Hepatic stellate cell (primary cell): ENCODE measurements around the gene INCA1.

ENCODE experiments used
- DNase-seq: peaks from one replicate; pipeline ENCODE4 v3.0.0; 2011; ENCODE audit warnings: low spot score

The INCA1 gene

DNA sequence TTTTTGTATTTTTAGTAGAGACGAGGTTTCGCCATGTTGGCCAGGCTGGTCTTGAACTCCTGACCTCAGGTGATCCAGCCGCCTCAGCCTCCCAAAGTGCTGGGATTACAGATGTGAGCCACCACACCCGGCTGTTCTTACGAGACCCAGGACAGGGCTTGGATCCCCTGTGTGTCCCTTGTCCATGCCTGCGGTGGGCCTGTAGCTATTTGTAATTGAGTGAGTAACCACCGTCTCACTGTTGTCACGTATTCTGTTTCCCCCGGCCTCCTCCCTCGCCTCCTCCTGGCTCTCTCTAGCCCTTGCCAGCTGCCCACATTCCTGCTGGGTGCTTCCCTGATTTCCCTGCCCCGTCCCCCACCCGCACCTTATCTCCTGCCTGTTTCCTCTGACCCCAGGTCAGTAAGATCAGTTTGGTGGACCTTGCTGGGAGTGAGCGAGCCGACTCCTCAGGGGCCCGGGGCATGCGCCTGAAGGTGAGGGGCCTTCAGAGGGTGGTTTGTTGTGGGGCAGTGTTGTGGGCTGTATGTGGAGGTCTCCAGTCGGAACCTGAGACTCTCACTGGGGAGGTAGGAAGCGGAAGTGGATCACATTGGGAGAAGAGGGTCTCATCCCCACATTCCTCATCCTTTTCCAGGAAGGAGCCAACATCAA lies 6.0 kb upstream of the INCA1 start:
- DNase-seq, result no peak

GRCh38 chr17:5002121-5002788 lies 4.9 kb upstream of the INCA1 start:
- no peak for DNase-seq

GRCh38 chr17:5000237-5000639 lies 2.9 kb upstream of the INCA1 start:
- DNase-seq, result peak; percentile 55

DNA sequence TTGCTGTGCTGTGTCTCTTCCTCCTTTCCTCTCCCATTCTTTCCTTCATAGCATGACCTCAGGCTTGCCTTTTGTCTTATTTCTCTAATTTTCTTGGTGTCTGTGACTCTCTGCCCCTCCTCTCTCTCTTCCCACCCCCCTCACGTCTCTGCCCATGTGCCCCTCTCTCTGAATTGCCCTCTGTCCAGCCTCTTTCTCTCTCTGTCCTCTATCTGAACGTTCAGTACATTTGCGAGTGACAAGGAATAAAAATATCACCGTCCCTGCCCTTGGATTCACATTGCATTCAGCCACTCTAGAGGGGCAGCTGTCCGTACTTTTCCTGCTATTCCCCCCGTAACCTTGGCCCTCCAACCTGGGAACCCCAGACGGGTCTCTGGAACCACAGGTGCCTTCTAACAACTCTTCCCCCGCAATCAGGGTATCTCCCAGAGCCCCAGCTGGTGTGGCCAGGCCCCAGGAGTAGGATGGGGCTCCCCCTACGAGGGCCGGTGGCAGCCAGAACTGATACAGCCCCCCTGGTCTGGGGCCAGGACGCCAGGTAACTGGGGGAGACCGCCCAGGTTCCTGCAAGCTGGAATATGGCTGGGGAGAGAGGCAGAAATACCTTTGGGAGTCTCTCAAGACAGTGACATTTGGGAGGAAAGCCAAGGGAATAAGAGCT lies 2.2 kb upstream of the INCA1 start:
- DNase-seq, result no peak

GRCh38 chr17:4998732-4999429 lies 1.6 kb upstream of the INCA1 start:
- no peak for DNase-seq

DNA sequence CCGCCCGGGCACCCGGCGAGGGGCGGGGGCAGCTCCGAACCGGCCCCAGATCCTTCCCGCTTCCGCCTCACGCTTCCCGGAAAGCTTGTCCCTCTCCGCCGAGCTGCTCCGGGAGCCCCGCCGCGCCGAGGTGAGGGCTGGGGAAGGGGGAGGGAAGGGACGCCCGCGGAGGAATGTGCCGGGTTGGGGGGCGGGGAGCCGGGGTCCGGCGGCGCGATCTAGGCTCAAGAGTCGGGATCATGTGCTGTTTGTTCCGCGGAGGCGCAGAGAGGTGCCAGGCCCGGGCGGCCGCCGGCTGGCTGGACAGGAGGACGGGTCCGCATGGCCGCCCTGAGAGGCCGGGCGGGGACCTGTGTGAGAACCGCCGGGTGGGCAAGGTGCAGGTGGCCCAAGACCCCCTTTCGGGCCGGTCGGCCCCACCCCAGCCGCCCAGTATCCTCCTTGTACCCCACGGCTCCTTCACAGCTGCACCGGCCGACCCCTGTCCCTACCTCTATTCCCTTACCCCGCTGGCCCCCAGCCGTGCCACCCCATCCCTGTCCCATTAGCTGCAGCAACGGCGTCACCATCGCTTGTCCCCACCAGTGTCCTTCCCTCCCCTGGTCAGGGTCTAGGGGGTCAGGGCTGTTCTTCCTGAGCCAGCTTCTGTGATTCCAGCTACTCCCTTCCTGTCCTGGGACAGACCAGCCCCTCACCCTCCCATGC lies 857 bp upstream of the INCA1 start:
- DNase-seq, result peak; percentile 34

- DNase-seq, result peak; percentile 36
These were observed 3.2 kb downstream of the INCA1 start for GRCh38 chr17:4994081-4994595.

- DNase-seq, result peak; percentile 44
These were observed 9.4 kb downstream of the INCA1 start for GRCh38 chr17:4987767-4988567.

DNA sequence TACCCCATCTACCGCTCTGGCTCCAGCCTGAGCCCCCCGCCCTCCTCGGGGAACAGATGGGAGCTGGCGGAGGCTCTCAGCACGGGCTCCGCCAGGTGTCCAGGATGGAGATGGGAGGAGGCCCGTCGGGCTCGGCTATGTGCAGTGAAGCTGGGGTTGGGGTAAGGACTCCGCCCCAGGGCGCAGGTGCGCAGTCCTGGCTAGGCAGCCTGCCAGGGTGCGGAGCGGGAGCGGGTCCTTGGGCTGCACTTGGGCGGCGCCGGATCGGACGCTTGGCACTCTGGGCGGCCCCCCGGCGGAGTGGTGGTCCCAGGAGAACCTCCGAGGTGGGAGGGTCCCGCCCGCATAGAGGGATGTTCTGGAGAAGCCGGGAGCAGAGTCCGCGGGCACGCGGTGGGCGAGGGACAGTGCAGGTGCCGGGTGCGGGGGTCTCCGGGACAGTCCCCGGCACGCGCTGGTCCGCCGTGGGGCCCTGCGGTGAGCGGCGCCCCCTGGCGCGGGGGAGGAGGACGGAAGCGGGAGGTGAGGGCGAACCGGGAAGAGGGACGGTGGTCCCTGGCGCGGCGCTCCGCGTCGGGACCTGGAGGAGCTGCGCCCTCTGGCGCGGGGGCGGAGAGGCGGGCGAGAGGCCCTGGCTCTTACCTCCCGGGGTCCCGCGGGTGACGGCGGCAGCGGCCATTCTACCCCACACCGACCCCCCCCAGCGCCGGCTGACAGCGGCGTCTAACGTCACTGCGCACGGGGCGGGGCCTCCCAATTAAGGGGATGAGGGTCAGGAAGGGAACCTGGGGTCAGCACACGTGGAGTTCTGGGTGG lies 10.2 kb downstream of the INCA1 start, which contains the start of gene CAMTA2:
Gene CAMTA2 (minus strand): TSS at position 725 of the 816 bp plus-strand sequence. CDS start 1,453 bp downstream, outside the sequence.
- DNase-seq, result peak; percentile 87

DNA sequence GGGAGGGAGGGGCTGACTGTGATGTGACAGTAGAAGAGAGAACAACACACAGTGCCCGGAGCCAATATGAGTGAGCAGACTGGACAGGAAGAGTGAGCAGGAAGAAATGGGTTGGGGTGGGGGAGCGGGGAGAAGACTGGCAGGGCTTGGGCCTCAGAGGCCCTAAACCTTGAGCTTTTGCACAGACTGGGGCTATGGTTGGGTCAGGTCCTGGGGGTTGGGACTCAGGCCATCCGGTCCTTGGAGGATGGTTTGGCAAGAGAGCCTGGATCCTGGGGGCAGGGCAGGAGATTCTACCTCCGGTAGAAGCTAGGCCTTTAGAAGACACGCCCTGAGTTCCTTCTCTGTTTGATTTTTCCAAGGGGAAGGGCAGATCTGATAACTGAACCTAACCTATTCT lies 10.9 kb downstream of the INCA1 start:
- DNase-seq, result no peak

DNA sequence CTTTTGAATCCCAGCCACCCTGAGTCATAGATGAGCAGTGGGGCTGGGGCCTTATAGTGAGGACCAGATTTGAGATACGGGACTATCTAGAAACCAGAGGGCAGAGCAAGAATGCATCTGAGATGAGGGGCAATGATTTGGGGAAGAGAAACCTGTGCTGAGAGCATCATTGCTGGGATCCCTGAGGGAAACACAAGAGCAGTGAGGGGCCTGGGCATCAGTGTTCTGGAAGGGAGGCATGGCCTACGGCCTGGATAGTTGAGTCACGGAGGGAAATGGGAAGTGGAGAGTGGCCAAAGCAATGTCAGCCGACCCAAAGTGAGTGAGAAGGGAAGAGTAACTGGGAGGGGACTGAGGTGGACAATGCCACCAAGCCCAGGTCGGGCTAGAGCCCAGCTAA lies 15.0 kb downstream of the INCA1 start:
- no peak for DNase-seq

- peak; percentile 60 for DNase-seq
These were observed 16.6 kb downstream of the INCA1 start for GRCh38 chr17:4980644-4981216.

DNA sequence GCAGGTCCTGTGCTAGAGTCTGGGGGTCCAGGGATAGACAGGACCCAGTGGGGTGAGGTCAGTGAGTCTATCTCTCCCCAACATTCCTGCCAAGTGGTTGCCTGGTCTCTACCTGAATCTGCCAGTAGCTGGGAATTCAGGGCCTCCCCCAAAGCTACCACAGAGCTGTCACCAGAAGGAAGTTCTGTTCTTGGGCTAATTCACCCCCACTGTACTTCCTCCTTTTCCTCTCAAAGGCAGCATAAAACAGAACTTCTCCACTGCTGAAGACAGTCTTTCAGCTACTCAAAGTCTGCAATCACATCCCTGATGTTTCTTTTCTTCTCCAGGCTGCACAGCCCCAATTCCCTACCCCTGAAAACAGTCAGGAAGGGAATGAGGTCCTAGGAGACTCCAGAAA lies 18.6 kb downstream of the INCA1 start:
- no peak for DNase-seq

- DNase-seq, result no peak
These were observed 23.1 kb downstream of the INCA1 start for GRCh38 chr17:4974115-4974670.

GRCh38 chr17:4973256-4974114 lies 23.8 kb downstream of the INCA1 start:
- DNase-seq, result no peak

DNA sequence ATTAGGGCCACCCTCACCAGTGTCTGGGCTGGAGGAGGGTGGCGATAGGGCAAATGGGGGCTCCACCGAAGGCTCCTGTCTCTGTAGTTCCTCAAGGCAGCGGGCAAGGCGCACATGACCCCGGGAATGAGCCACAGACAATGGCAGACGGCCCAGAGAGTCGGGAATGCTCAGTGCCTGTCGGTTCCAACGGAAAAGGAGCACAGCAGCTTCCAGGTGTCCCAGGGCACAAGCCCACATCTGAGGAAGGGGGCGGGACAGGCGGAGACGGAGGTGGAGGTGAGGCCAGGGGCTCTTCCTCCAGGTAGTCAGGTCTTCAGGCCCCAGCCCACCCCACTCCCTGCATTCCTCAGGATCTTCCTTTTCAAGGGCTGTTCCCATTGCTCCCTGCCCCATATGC lies 24.6 kb downstream of the INCA1 start:
- no peak for DNase-seq

- DNase-seq, result no peak
These were observed 25.0 kb downstream of the INCA1 start for GRCh38 chr17:4972322-4972721.

GRCh38 chr17:4971826-4972225 lies 25.5 kb downstream of the INCA1 start:
- no peak for DNase-seq
